Choroid plexus epithelial cell (primary cell): Measurements from ENCODE around the gene SCNM1.
"Not testable (repeated sequence)": the region's sequence is repeated elsewhere in the genome, so short reads cannot be mapped to it uniquely, and the experiment has no call there.

Experiments
- DNase-seq: peaks from one replicate; pipeline ENCODE4 v3.0.0-alpha.2; 2010; ENCODE audit warnings: low read depth
- H3K4me3 ChIP-seq: 2 replicates; pipeline ENCODE4 v1.5.1; 2011; ENCODE audit warnings: low read depth, mild to moderate bottlenecking, control low read depth, low read length, moderate library complexity
- CTCF ChIP-seq: conservative IDR thresholded peaks from 2 replicates; pipeline ENCODE4 v1.5.1; 2011; ENCODE audit warnings: low read depth, mild to moderate bottlenecking, control low read depth, inconsistent platforms, low read length, moderate library complexity

SCNM1 gene

GRCh38 chr1:151193304-151193703 lies 27.4 kb downstream of the SCNM1 start:
- no peak for DNase-seq
- H3K4me3 ChIP-seq = no peak overlapping the region
- TF ChIP-seq CTCF = no peak

GRCh38 chr1:151193856-151194255 lies 27.9 kb downstream of the SCNM1 start:
- no peak for TF ChIP-seq CTCF
- DNase-seq = no peak
- H3K4me3 ChIP-seq = no peak overlapping the region

GRCh38 chr1:151194894-151195594 lies 29.1 kb downstream of the SCNM1 start:
- not testable (repeated sequence) for H3K4me3 ChIP-seq
- DNase-seq = peak; percentile 93

- TF ChIP-seq CTCF = peak; percentile 66
- peak; percentile 92 for DNase-seq
Observed at GRCh38 chr1:151196292-151196800, 30.4 kb downstream of the SCNM1 start.

GRCh38 chr1:151197863-151198253 lies 31.9 kb downstream of the SCNM1 start:
- DNase-seq = no peak
- TF ChIP-seq CTCF = no peak
- H3K4me3 ChIP-seq = peak overlapping the region; percentile 98

More at GRCh38 chr1:151196292-151196800, 30.4 kb downstream of the SCNM1 start:
- peak overlapping the region; percentile 39 for H3K4me3 ChIP-seq

GRCh38 chr1:151198254-151199127 lies 32.5 kb downstream of the SCNM1 start, which contains the start of gene PIP5K1A:
Gene PIP5K1A, plus strand, starts transcription at chr1:151198552. Its CDS starts 445 bp downstream, at chr1:151198997.
- peak; percentile 99 for DNase-seq
- no peak for TF ChIP-seq CTCF
- peak within 1 kb of the TSS; percentile 98 for H3K4me3 ChIP-seq

- H3K4me3 ChIP-seq = peak overlapping the region; percentile 98
- TF ChIP-seq CTCF = no peak
- peak; percentile 90 for DNase-seq
Observed at GRCh38 chr1:151199873-151200581, 34.1 kb downstream of the SCNM1 start.

GRCh38 chr1:151205381-151205965 lies 39.5 kb downstream of the SCNM1 start:
- not testable (repeated sequence) for H3K4me3 ChIP-seq, DNase-seq
